ENCODE measurements around the gene ELMO2.
"Not testable (repeated sequence)": the region's sequence is repeated elsewhere in the genome, so short reads cannot be mapped to it uniquely, and the experiment has no call there.

The ELMO2 gene

GRCh38 chr20:46400253-46400652 is 6.2 kb downstream of the ELMO2 start:
- Histone ChIP-seq H3K27me3 (ENCODE audit: insufficient read depth, low read length) (no peaks in the 10 kb centered on the region), H3K4me1 (ENCODE audit: insufficient read depth, low read length) (peaks cover 12% of the 10 kb centered on the region), H3K9me3 (ENCODE audit: low read length) (no peaks in the 10 kb centered on the region), H2AFZ (ENCODE audit: low read depth, low read length) (no peak overlapping the region), H3K36me3 (ENCODE audit: insufficient read depth, low read length) (peaks cover 17% of the 10 kb centered on the region), H3K4me3 (ENCODE audit: low read length) (no peak overlapping the region)

GRCh38 chr20:46399401-46399800 is 7.0 kb downstream of the ELMO2 start:
- Histone ChIP-seq H3K4me1 (ENCODE audit: insufficient read depth, low read length) (peaks cover 7% of the 10 kb centered on the region), H3K9me3 (ENCODE audit: low read length) (no peaks in the 10 kb centered on the region), H3K36me3 (ENCODE audit: insufficient read depth, low read length) (peaks cover 21% of the 10 kb centered on the region), H2AFZ (ENCODE audit: low read depth, low read length) (no peak overlapping the region), H3K4me3 (ENCODE audit: low read length) (no peak overlapping the region), H3K27me3 (ENCODE audit: insufficient read depth, low read length) (no peaks in the 10 kb centered on the region)

GRCh38 chr20:46398963-46399362 is 7.5 kb downstream of the ELMO2 start:
- Histone ChIP-seq H3K9me3 (ENCODE audit: low read length) (no peaks in the 10 kb centered on the region), H2AFZ (ENCODE audit: low read depth, low read length) (no peak overlapping the region), H3K4me3 (ENCODE audit: low read length) (no peak overlapping the region), H3K36me3 (ENCODE audit: insufficient read depth, low read length) (peaks cover 24% of the 10 kb centered on the region), H3K27me3 (ENCODE audit: insufficient read depth, low read length) (no peaks in the 10 kb centered on the region), H3K4me1 (ENCODE audit: insufficient read depth, low read length) (peaks cover 7% of the 10 kb centered on the region)

- Histone ChIP-seq H3K4me3 (ENCODE audit: low read length) (no peak overlapping the region), H3K9me3 (ENCODE audit: low read length) (no peaks in the 10 kb centered on the region), H3K4me1 (ENCODE audit: insufficient read depth, low read length) (peaks cover 7% of the 10 kb centered on the region), H3K27me3 (ENCODE audit: insufficient read depth, low read length) (no peaks in the 10 kb centered on the region), H2AFZ (ENCODE audit: low read depth, low read length) (no peak overlapping the region), H3K36me3 (ENCODE audit: insufficient read depth, low read length) (peaks cover 44% of the 10 kb centered on the region)
Measured at GRCh38 chr20:46396052-46396740, 10.2 kb downstream of the ELMO2 start.

- Histone ChIP-seq H3K9me3 (ENCODE audit: low read length) (no peaks in the 10 kb centered on the region), H2AFZ (ENCODE audit: low read depth, low read length) (no peak overlapping the region), H3K27me3 (ENCODE audit: insufficient read depth, low read length) (no peaks in the 10 kb centered on the region), H3K4me1 (ENCODE audit: insufficient read depth, low read length) (peaks cover 7% of the 10 kb centered on the region), H3K4me3 (ENCODE audit: low read length) (no peak overlapping the region), H3K36me3 (ENCODE audit: insufficient read depth, low read length) (peaks cover 55% of the 10 kb centered on the region)
Measured at GRCh38 chr20:46394872-46395760, 11.3 kb downstream of the ELMO2 start.

- H3K27me3 ChIP-seq (ENCODE audit: insufficient read depth, low read length), result no peaks in the 10 kb centered on the region
- H3K9me3 ChIP-seq (ENCODE audit: low read length), result no peaks in the 10 kb centered on the region
- no peak overlapping the region for H3K4me3 ChIP-seq (ENCODE audit: low read length)
- no peak overlapping the region for H2AFZ ChIP-seq (ENCODE audit: low read depth, low read length)
- peaks cover 56% of the 10 kb centered on the region for H3K36me3 ChIP-seq (ENCODE audit: insufficient read depth, low read length)
- peaks cover 7% of the 10 kb centered on the region for H3K4me1 ChIP-seq (ENCODE audit: insufficient read depth, low read length)
Measured at GRCh38 chr20:46393967-46394366, 12.4 kb downstream of the ELMO2 start.

- Histone ChIP-seq H3K4me3 (ENCODE audit: low read length) (no peak overlapping the region), H2AFZ (ENCODE audit: low read depth, low read length) (no peak overlapping the region), H3K4me1 (ENCODE audit: insufficient read depth, low read length) (no peaks in the 10 kb centered on the region), H3K36me3 (ENCODE audit: insufficient read depth, low read length) (peaks cover 88% of the 10 kb centered on the region), H3K27me3 (ENCODE audit: insufficient read depth, low read length) (no peaks in the 10 kb centered on the region), H3K9me3 (ENCODE audit: low read length) (no peaks in the 10 kb centered on the region)
Measured at GRCh38 chr20:46388937-46389336, 17.5 kb downstream of the ELMO2 start.

- H3K9me3 ChIP-seq (ENCODE audit: low read length), result no peaks in the 10 kb centered on the region
- no peak overlapping the region for H3K4me3 ChIP-seq (ENCODE audit: low read length)
- H3K36me3 ChIP-seq (ENCODE audit: insufficient read depth, low read length), result peaks cover 88% of the 10 kb centered on the region
- no peaks in the 10 kb centered on the region for H3K27me3 ChIP-seq (ENCODE audit: insufficient read depth, low read length)
- H3K4me1 ChIP-seq (ENCODE audit: insufficient read depth, low read length), result no peaks in the 10 kb centered on the region
- H2AFZ ChIP-seq (ENCODE audit: low read depth, low read length), result no peak overlapping the region
Measured at GRCh38 chr20:46388201-46388836, 18.1 kb downstream of the ELMO2 start.

- not testable (repeated sequence) for H3K27me3 ChIP-seq (ENCODE audit: insufficient read depth, low read length); H2AFZ ChIP-seq (ENCODE audit: low read depth, low read length); H3K4me3 ChIP-seq (ENCODE audit: low read length); H3K9me3 ChIP-seq (ENCODE audit: low read length); H3K4me1 ChIP-seq (ENCODE audit: insufficient read depth, low read length)
- peaks cover 88% of the 10 kb centered on the region for H3K36me3 ChIP-seq (ENCODE audit: insufficient read depth, low read length)
Measured at GRCh38 chr20:46387054-46387453, 19.4 kb downstream of the ELMO2 start.

- H3K36me3 ChIP-seq (ENCODE audit: insufficient read depth, low read length), result peaks cover 81% of the 10 kb centered on the region
- H3K4me3 ChIP-seq (ENCODE audit: low read length), result no peak overlapping the region
- H2AFZ ChIP-seq (ENCODE audit: low read depth, low read length), result no peak overlapping the region
- H3K27me3 ChIP-seq (ENCODE audit: insufficient read depth, low read length), result no peaks in the 10 kb centered on the region
- no peaks in the 10 kb centered on the region for H3K9me3 ChIP-seq (ENCODE audit: low read length)
- H3K4me1 ChIP-seq (ENCODE audit: insufficient read depth, low read length), result no peaks in the 10 kb centered on the region
Measured at GRCh38 chr20:46378412-46379009, 27.9 kb downstream of the ELMO2 start.

- H3K4me1 ChIP-seq (ENCODE audit: insufficient read depth, low read length), result no peaks in the 10 kb centered on the region
- H3K27me3 ChIP-seq (ENCODE audit: insufficient read depth, low read length), result no peaks in the 10 kb centered on the region
- no peaks in the 10 kb centered on the region for H3K9me3 ChIP-seq (ENCODE audit: low read length)
- no peak overlapping the region for H2AFZ ChIP-seq (ENCODE audit: low read depth, low read length)
- H3K36me3 ChIP-seq (ENCODE audit: insufficient read depth, low read length), result peaks cover 81% of the 10 kb centered on the region
- H3K4me3 ChIP-seq (ENCODE audit: low read length), result no peak overlapping the region
Measured at GRCh38 chr20:46377518-46377917, 28.9 kb downstream of the ELMO2 start.

- H2AFZ ChIP-seq (ENCODE audit: low read depth, low read length), result no peak overlapping the region
- H3K4me1 ChIP-seq (ENCODE audit: insufficient read depth, low read length), result no peaks in the 10 kb centered on the region
- no peak overlapping the region for H3K4me3 ChIP-seq (ENCODE audit: low read length)
- H3K9me3 ChIP-seq (ENCODE audit: low read length), result no peaks in the 10 kb centered on the region
- no peaks in the 10 kb centered on the region for H3K27me3 ChIP-seq (ENCODE audit: insufficient read depth, low read length)
- H3K36me3 ChIP-seq (ENCODE audit: insufficient read depth, low read length), result peaks cover 79% of the 10 kb centered on the region
Measured at GRCh38 chr20:46376196-46376785, 30.1 kb downstream of the ELMO2 start.
